B cell (primary cell): ENCODE results near the gene NOC4L. TPM values are rescaled to one million over a fixed set of nuclear protein-coding genes. Genes with fewer than 3 reads are reported as not detected.

Source experiments
- ATAC-seq: fragments of 200-7000 bp; cut with Tn5 transposase; one replicate; pipeline ENCODE4 v1.10.0; 2021; ENCODE audit warnings: low read depth, mild to moderate bottlenecking, moderate number of reproducible peaks, moderate library complexity
- CTCF ChIA-PET: fragments of 350-600 bp; sonication (Branson Sonifier 250); formaldehyde crosslinking; loops from one replicate; lab custom pipeline; 2021; ENCODE audit warnings: antibody characterized with exemption, inconsistent platforms; lab: Charles Lee
- POLR2A ChIA-PET: fragments of 350-600 bp; sonication (Branson Sonifier 250); formaldehyde crosslinking; loops from one replicate; lab custom pipeline; 2021; ENCODE audit warnings: antibody characterized with exemption; lab: Charles Lee
- DNase-seq: peaks from one replicate; pipeline ENCODE4 v3.0.0; 2013
- H2AFZ ChIP-seq: 2 replicates; pipeline ENCODE4 v1.6.1; 2012; ENCODE audit warnings: mild to moderate bottlenecking, low read depth, low read length; ENCODE audit not compliant: insufficient read depth, poor library complexity, severe bottlenecking
- H3K27ac ChIP-seq, 2 donors: 1 replicate in 1 of 2; 2 replicates in 1 of 2; pipeline ENCODE4 v1.5.1; 2012 to 2013; ENCODE audit warnings: low read length in 2 of 2, mild to moderate bottlenecking in 2 of 2, moderate library complexity in 1 of 2
- H3K27me3 ChIP-seq, 4 experiments: fragments of 200-600 bp in 1 of 4; sonication (generic) in 1 of 4; replicated peaks in 1 of 4; 1 replicate in 2 of 4; 2 replicates in 2 of 4; pipeline versions ENCODE4 v1.6.1 to v1.7.0; 2013 to 2016; ENCODE audit warnings: low read length in 3 of 4, mild to moderate bottlenecking in 2 of 4, mixed read lengths in 1 of 4, moderate library complexity in 1 of 4; ENCODE audit not compliant: insufficient read depth in 4 of 4, control insufficient read depth in 3 of 4; ENCODE audit errors: control extremely low read depth in 1 of 4
- H3K36me3 ChIP-seq, 2 experiments: replicated peaks in 1 of 2; 1 replicate in 1 of 2; 2 replicates in 1 of 2; pipeline versions ENCODE4 v1.6.1 to v1.7.1; 2013; ENCODE audit warnings: low read length in 1 of 2; ENCODE audit not compliant: insufficient read depth in 2 of 2, control insufficient read depth in 1 of 2; ENCODE audit errors: control extremely low read depth in 1 of 2, extremely low read depth in 1 of 2
- H3K4me1 ChIP-seq, 2 donors: fragments of 200-600 bp in 1 of 2; sonication (generic) in 1 of 2; 1 replicate in 1 of 2; 2 replicates in 1 of 2; pipeline versions ENCODE4 v1.5.1 to v1.6.1; 2013 to 2017; ENCODE audit warnings: low read length in 2 of 2; ENCODE audit not compliant: control insufficient read depth in 2 of 2, insufficient read depth in 2 of 2
- H3K4me2 ChIP-seq: replicated peaks from 2 replicates; pipeline ENCODE3; 2012; ENCODE audit warnings: mild to moderate bottlenecking, low read depth, low read length; ENCODE audit not compliant: poor library complexity, severe bottlenecking
- H3K4me3 ChIP-seq, 5 experiments: fragments of 200-600 bp in 1 of 5; sonication (generic) in 1 of 5; 1 replicate in 3 of 5; 2 replicates in 2 of 5; pipeline versions ENCODE4 v1.5.1 to v1.7.0; 2011 to 2016; ENCODE audit warnings: low read length in 4 of 5, mild to moderate bottlenecking in 4 of 5, low read depth in 2 of 5, control low read depth in 1 of 5, moderate library complexity in 1 of 5; ENCODE audit not compliant: insufficient read depth in 1 of 5; ENCODE audit errors: control extremely low read depth in 1 of 5, extremely low read depth in 1 of 5
- H3K79me2 ChIP-seq: fragments of 200-600 bp; sonication (generic); one replicate; pipeline ENCODE4 v1.6.0; 2016; ENCODE audit warnings: low read length; ENCODE audit not compliant: control insufficient read depth, insufficient read depth
- H3K9ac ChIP-seq: fragments of 200-600 bp; sonication (generic); 2 replicates; pipeline ENCODE4 v1.6.1; 2017; ENCODE audit warnings: mild to moderate bottlenecking, low read length, moderate library complexity
- H3K9me3 ChIP-seq, 3 donors: one replicate each; pipeline versions ENCODE4 v1.6.1 to v1.7.1; 2013; ENCODE audit warnings: low read length in 2 of 3; ENCODE audit not compliant: control insufficient read depth in 2 of 3, insufficient read depth in 1 of 3; ENCODE audit errors: control extremely low read depth in 1 of 3
- H4K20me1 ChIP-seq: 2 replicates; pipeline ENCODE4 v1.6.0; 2012; ENCODE audit warnings: mild to moderate bottlenecking, low read length; ENCODE audit not compliant: insufficient read depth, control insufficient read depth, poor library complexity, severe bottlenecking
- H3K27ac Mint-ChIP-seq: one replicate; pipeline ENCODE4 v1.8.0; 2021; ENCODE audit warnings: mixed read lengths
- H3K27me3 Mint-ChIP-seq: one replicate; pipeline ENCODE4 v1.8.0; 2021; ENCODE audit warnings: mixed read lengths
- H3K4me1 Mint-ChIP-seq: one replicate; pipeline ENCODE4 v1.8.0; 2021; ENCODE audit warnings: mixed read lengths
- H3K4me3 Mint-ChIP-seq: one replicate; pipeline ENCODE4 v1.8.0; 2021; ENCODE audit warnings: mixed read lengths
- H3K9me3 Mint-ChIP-seq: one replicate; pipeline ENCODE4 v1.8.0; 2022; ENCODE audit warnings: mixed read lengths; ENCODE audit not compliant: insufficient read depth
- CTCF ChIP-seq: fragments of 200-600 bp; IDR thresholded peaks from one replicate; pipeline ENCODE4 v1.8.0; 2022; ENCODE audit warnings: antibody characterized with exemption, mild to moderate bottlenecking
- EZH2 ChIP-seq: IDR thresholded peaks from 2 replicates; pipeline ENCODE4 v1.6.1; 2012; ENCODE audit warnings: borderline replicate concordance, low read depth, mild to moderate bottlenecking, moderate library complexity, low read length; ENCODE audit not compliant: insufficient read depth, poor library complexity, severe bottlenecking
- WGBS: methylation state at CpG from one replicate; pipeline ENCODE4 v1.1.5; 2013; ENCODE audit warnings: missing lambda C conversion rate; ENCODE audit not compliant: insufficient coverage; 5-methylcytosine and 5-hydroxymethylcytosine counted together
- intact Hi-C: fragments of 100-400 bp; cut with micrococcal nuclease; formaldehyde crosslinking; loops from one replicate; pipeline ENCODE4 v1.10.0; 2022
- polyA plus RNA-seq: library from polyadenylated mRNA; depleted of rRNA; stranded (reverse); fragments of >200 nt; gene quantifications from 2 replicates; pipeline ENCODE4 v1.2.3, GENCODE V29; 2012
- total RNA-seq, 2 donors: library from RNA; stranded (reverse); fragments of 120-200 nt in 1 of 2; gene quantifications; 1 replicate in 1 of 2; 2 replicates in 1 of 2; pipeline versions ENCODE4 v1.2.3 to v1.2.4, GENCODE V29; 2013 to 2022

The NOC4L gene
- total and polyA plus RNA-seq, 2 donors (not counting 1 experiment from before 2014, with no cell fraction given) = 13.1 to 21.9 TPM

GRCh38 chr12:132151766-132152410 is 7.6 kb downstream of the NOC4L start:
- Histone ChIP-seq H3K79me2 (peaks cover 28% of the 10 kb centered on the region), H3K4me2 (no peak overlapping the region), H3K36me3 (peaks cover 1 to 37% of the 10 kb centered on the region in 2 experiments), H3K9ac (no peak overlapping the region), H4K20me1 (peaks cover 21% of the 10 kb centered on the region), H3K4me1 (peaks cover 3 to 11% of the 10 kb centered on the region in 2 donors), H3K27ac (no peak overlapping the region), H3K27me3 (no peaks in the 10 kb centered on the region), H3K4me3 (no peak overlapping the region), H3K9me3 (no peaks in the 10 kb centered on the region), H2AFZ (no peak overlapping the region)
- ATAC-seq (no peak), DNase-seq (no peak)
- POLR2A ChIA-PET = no interaction called here
- TF ChIP-seq CTCF (no peak), EZH2 (no peak)
- 93% methylated on average over 31 of the region's 32 CpGs for WGBS
- Mint-ChIP-seq H3K4me1 (peaks cover 9% of the 10 kb centered on the region), H3K27me3 (no peaks in the 10 kb centered on the region), H3K9me3 (no peaks in the 10 kb centered on the region), H3K27ac (no peak overlapping the region), H3K4me3 (no peak overlapping the region)
- intact Hi-C loops = no loop called here
- CTCF ChIA-PET = interaction anchor here (0.9 to 1.1 kb wide), 3 partner anchors 262 to 463 kb away, joined by 3 read pairs; no protein-coding TSS in a partner anchor

- no peaks in the 10 kb centered on the region for H3K9me3 Mint-ChIP-seq
- H3K27ac Mint-ChIP-seq = no peak overlapping the region
- no peaks in the 10 kb centered on the region for H3K9me3 ChIP-seq
- H3K4me3 Mint-ChIP-seq = no peak overlapping the region
- H3K4me2 ChIP-seq = no peak overlapping the region
- ChIA-PET POLR2A (no interaction called here), CTCF (interaction anchor here (1.1 to 1.7 kb wide), 2 partner anchors 262 to 465 kb away, joined by 3 to 8 read pairs; partner anchors contain the start of gene P2RX2)
- 96% methylated on average over 3 of the region's 9 CpGs for WGBS
- no peak for ATAC-seq
- H3K9ac ChIP-seq = no peak overlapping the region
- intact Hi-C loops = no loop called here
- H3K79me2 ChIP-seq = peaks cover 23% of the 10 kb centered on the region
- H3K27ac ChIP-seq = no peak overlapping the region
- no peak overlapping the region for H2AFZ ChIP-seq
- no peak for TF ChIP-seq CTCF
- no peak for TF ChIP-seq EZH2
- H3K4me3 ChIP-seq = no peak overlapping the region
- no peaks in the 10 kb centered on the region for H3K27me3 Mint-ChIP-seq
- H3K4me1 ChIP-seq = peaks cover 3 to 11% of the 10 kb centered on the region in 2 donors
- H3K27me3 ChIP-seq = no peaks in the 10 kb centered on the region
- peaks cover 17% of the 10 kb centered on the region for H4K20me1 ChIP-seq
- DNase-seq = no peak
- H3K4me1 Mint-ChIP-seq = peaks cover 9% of the 10 kb centered on the region
- H3K36me3 ChIP-seq = peaks cover 1 to 38% of the 10 kb centered on the region in 2 experiments
Measured at GRCh38 chr12:132152411-132152821, 8.2 kb downstream of the NOC4L start.
